ENCODE measurements around the gene HECTD4. TPM values are rescaled to one million over a fixed set of nuclear protein-coding genes. Genes with fewer than 3 reads are reported as not detected.

The HECTD4 gene
- total and polyA plus RNA-seq, 9 of the 15 experiments (the other 6 are each of a cell fraction or from before 2014, with no cell fraction given) = 3.5 to 33.3 (median 13.5) TPM

DNA sequence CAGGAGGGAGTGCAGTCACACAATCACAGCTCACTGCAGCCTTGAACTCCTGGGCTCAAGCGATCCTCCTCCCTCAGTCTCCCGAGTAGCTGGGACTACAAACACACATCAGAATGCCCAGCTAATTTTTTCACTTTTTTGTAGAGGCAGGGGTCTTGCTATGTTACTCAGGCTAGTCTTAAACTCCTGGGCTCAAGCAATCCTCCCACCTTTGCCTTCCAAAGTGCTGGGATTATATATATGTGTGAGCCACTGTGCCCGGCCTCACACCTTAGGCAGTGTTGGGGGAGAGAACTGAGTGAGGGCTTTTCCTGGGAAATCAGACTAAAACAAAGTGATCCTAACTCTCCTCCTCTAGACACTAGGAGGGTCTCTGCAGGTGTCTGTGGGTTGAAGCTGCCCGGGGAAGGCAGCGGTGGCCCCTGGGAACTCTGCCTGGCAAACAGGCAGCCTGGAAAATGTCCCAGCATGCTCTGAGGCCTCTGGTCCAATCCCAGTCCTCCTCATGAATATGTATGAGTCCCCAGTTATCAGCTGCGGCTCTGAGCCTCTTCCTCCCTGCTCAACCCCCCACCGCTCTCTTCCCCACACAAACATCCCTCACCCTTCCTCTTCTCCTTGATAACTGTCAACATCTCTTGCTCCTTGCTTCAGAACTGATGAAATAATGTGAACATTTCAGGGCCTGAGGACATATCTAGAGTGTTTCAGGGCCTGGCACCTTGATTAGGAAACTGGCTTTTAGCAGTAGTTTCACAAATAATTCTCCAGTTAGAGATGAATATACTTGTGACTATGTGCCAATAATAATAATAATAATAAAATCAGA is 265.8 kb downstream of the HECTD4 start (continued):
- peak; percentile 57 for TF ChIP-seq KDM5B (IDR thresholded peaks at IDR 0.05; ENCODE audit: insufficient replicate concordance, low read depth, low read length)
- no peak for TF ChIP-seq KLF10 (CRISPR knock-in tag; IDR thresholded peaks at IDR 0.05)
- TF ChIP-seq SRF (CRISPR knock-in tag; IDR thresholded peaks at IDR 0.05) = peak in 1 of 2 experiments; percentile 75; a peak in 1 of 4 replicates
- TF ChIP-seq NFXL1 (CRISPR knock-in tag; IDR thresholded peaks at IDR 0.05) = no peak; the same call in 1 of the 2 replicates
- peak; percentile 69 for TF ChIP-seq ETV1 (tag; conservative IDR thresholded peaks at IDR 0.05; ENCODE audit: low read depth)
- 0 out of 2 replicates have a peak, but pooled peaks have one; percentile 48 for TF ChIP-seq ERF (CRISPR knock-in tag; IDR thresholded peaks at IDR 0.05)
- 0 out of 4 replicates have a peak, but pooled peaks of 1 of the 2 experiments have one; percentile 67 for TF ChIP-seq BCLAF1 (IDR thresholded peaks at IDR 0.05; ENCODE audit: borderline replicate concordance in 1 of 2, control insufficient read depth in 1 of 2, low read depth in 2 of 2, low read length in 1 of 2)
- TF ChIP-seq ZNF263 (CRISPR knock-in tag; IDR thresholded peaks at IDR 0.05; ENCODE audit: borderline replicate concordance) = peak; percentile 87
- peak; percentile 30 for TF ChIP-seq TAF9B (IDR thresholded peaks at IDR 0.05; ENCODE audit: partially characterized antibody)
- TF ChIP-seq POLR2G (IDR thresholded peaks at IDR 0.05; ENCODE audit: low read depth, low read length) = peak; percentile 56
- TF ChIP-seq, protein P1, sequence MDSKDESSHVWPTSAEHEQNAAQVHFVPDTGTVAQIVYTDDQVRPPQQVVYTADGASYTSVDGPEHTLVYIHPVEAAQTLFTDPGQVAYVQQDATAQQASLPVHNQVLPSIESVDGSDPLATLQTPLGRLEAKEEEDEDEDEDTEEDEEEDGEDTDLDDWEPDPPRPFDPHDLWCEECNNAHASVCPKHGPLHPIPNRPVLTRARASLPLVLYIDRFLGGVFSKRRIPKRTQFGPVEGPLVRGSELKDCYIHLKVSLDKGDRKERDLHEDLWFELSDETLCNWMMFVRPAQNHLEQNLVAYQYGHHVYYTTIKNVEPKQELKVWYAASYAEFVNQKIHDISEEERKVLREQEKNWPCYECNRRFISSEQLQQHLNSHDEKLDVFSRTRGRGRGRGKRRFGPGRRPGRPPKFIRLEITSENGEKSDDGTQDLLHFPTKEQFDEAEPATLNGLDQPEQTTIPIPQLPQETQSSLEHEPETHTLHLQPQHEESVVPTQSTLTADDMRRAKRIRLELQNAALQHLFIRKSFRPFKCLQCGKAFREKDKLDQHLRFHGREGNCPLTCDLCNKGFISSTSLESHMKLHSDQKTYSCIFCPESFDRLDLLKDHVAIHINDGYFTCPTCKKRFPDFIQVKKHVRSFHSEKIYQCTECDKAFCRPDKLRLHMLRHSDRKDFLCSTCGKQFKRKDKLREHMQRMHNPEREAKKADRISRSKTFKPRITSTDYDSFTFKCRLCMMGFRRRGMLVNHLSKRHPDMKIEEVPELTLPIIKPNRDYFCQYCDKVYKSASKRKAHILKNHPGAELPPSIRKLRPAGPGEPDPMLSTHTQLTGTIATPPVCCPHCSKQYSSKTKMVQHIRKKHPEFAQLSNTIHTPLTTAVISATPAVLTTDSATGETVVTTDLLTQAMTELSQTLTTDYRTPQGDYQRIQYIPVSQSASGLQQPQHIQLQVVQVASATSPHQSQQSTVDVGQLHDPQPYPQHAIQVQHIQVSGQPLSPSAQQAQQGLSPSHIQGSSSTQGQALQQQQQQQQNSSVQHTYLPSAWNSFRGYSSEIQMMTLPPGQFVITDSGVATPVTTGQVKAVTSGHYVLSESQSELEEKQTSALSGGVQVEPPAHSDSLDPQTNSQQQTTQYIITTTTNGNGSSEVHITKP (IDR thresholded peaks at IDR 0.05; ENCODE audit: partially characterized antibody) = peak; percentile 24
- TF ChIP-seq EP400 (IDR thresholded peaks at IDR 0.05) = peak; percentile 58
- TF ChIP-seq TBL1XR1 (IDR thresholded peaks at IDR 0.05; ENCODE audit: low read length in 2 of 2) = 0 out of 4 replicates have a peak, but pooled peaks of 1 of the 2 experiments have one; percentile 13
- peak in 1 of 2 experiments; percentile 88 for TF ChIP-seq AFF1 (IDR thresholded peaks at IDR 0.05; ENCODE audit: low read depth in 1 of 2, partially characterized antibody in 2 of 2)

All from K562 (cell line).